Fibroblast of lung (primary cell): ENCODE data around the gene KIR2DL3.
"Not testable (repeated sequence)": the region's sequence is repeated elsewhere in the genome, so short reads cannot be mapped to it uniquely, and the experiment has no call there.

Experiments used
- CTCF ChIP-seq, 2 donors: IDR thresholded peaks in 1 of 2; conservative IDR thresholded peaks in 1 of 2; 1 replicate in 1 of 2; 2 replicates in 1 of 2; pipeline ENCODE4 v1.5.1; 2011 to 2012; ENCODE audit warnings: low read length in 2 of 2, control low read depth in 1 of 2, inconsistent platforms in 1 of 2, low read depth in 1 of 2, mild to moderate bottlenecking in 1 of 2
- EZH2 ChIP-seq: IDR thresholded peaks from 2 replicates; pipeline ENCODE4 v1.5.1; 2012; ENCODE audit warnings: low read length, control low read depth, mild to moderate bottlenecking; ENCODE audit errors: missing control alignments

- not testable (repeated sequence) for TF ChIP-seq CTCF (conservative IDR thresholded peaks at IDR 0.05 in 1 of 2, IDR thresholded peaks at IDR 0.05 in 1 of 2; ENCODE audit: low read depth in 1 of 2, low read length in 2 of 2); EZH2
Observed at GRCh38 chr19:54756204-54757110, 18.1 kb downstream of the KIR2DL3 start.
